Neural cell (in vitro differentiated cells): ENCODE measurements around the gene TBL1X. TPM values are rescaled to one million over a fixed set of nuclear protein-coding genes. Genes with fewer than 3 reads are reported as not detected.

Experiments
- H2AFZ ChIP-seq: fragments of 200-600, 300-800 bp; sonication (generic), shearing (Covaris generic); 2 replicates; pipeline ENCODE4 v1.6.0; 2014; ENCODE audit warnings: low read depth, mild to moderate bottlenecking, antibody characterized with exemption, low read length, moderate library complexity
- H3F3A ChIP-seq: fragments of 200-600 bp; shearing (Covaris generic); 2 replicates; pipeline ENCODE4 v1.6.1; 2016; ENCODE audit warnings: mild to moderate bottlenecking, moderate library complexity, mixed read lengths, antibody characterized with exemption, low read length; ENCODE audit not compliant: insufficient read depth, poor library complexity, severe bottlenecking
- H3K27ac ChIP-seq: fragments of 200-600, 300-800 bp; sonication (generic), shearing (Covaris generic); 2 replicates; pipeline ENCODE4 v1.5.1; 2014; ENCODE audit warnings: mild to moderate bottlenecking, low read length, moderate library complexity
- H3K27me3 ChIP-seq: fragments of 300-800, 200-600 bp; sonication (generic), shearing (Covaris generic); 2 replicates; pipeline ENCODE4 v1.6.0; 2014; ENCODE audit warnings: mild to moderate bottlenecking, low read depth, low read length, moderate library complexity; ENCODE audit not compliant: insufficient read depth
- H3K36me3 ChIP-seq: fragments of 300-800, 200-600 bp; sonication (generic), shearing (Covaris generic); 2 replicates; pipeline ENCODE4 v1.5.1; 2014; ENCODE audit warnings: mild to moderate bottlenecking, antibody characterized with exemption, low read length, moderate library complexity; ENCODE audit not compliant: insufficient read depth
- H3K4me2 ChIP-seq: fragments of 300-800, 200-600 bp; sonication (generic), shearing (Covaris generic); 2 replicates; pipeline ENCODE4 v1.6.0; 2014; ENCODE audit warnings: mild to moderate bottlenecking, low read length
- H3K4me3 ChIP-seq: fragments of 300-800, 200-600 bp; sonication (generic), shearing (Covaris generic); 2 replicates; pipeline ENCODE4 v1.5.1; 2014; ENCODE audit warnings: mild to moderate bottlenecking, low read length, moderate library complexity
- H3K79me2 ChIP-seq: fragments of 200-600 bp; shearing (Covaris generic); replicated peaks from 2 replicates; pipeline ENCODE4 v1.6.0; 2014; ENCODE audit warnings: mild to moderate bottlenecking, low read length, moderate library complexity; ENCODE audit not compliant: insufficient read depth
- H3K9ac ChIP-seq: fragments of 300-800, 200-600 bp; sonication (generic), shearing (Covaris generic); 2 replicates; pipeline ENCODE4 v1.6.1; 2016; ENCODE audit warnings: mild to moderate bottlenecking, low read length, mixed read lengths
- H3K9me2 ChIP-seq: fragments of 200-600 bp; shearing (Covaris generic); 2 replicates; pipeline ENCODE4 v1.6.1; 2016; ENCODE audit warnings: mild to moderate bottlenecking, low read length, mixed read lengths; ENCODE audit not compliant: insufficient read depth
- H3K9me3 ChIP-seq: fragments of 200-600, 300-800 bp; sonication (generic), shearing (Covaris generic); 2 replicates; pipeline ENCODE4 v1.6.1; 2016; ENCODE audit warnings: mild to moderate bottlenecking, mixed run types, low read length, moderate library complexity, mixed read lengths
- H4K20me1 ChIP-seq: fragments of 200-600 bp; shearing (Covaris generic); 2 replicates; pipeline ENCODE4 v1.6.1; 2016; ENCODE audit warnings: mild to moderate bottlenecking, mixed run types; ENCODE audit not compliant: insufficient read depth
- CTCF ChIP-seq: fragments of 450-650 bp; IDR thresholded peaks from 2 replicates; pipeline ENCODE4 v1.5.1; 2014; ENCODE audit warnings: antibody characterized with exemption, mild to moderate bottlenecking, moderate library complexity; ENCODE audit not compliant: poor library complexity, severe bottlenecking
- EP300 ChIP-seq: fragments of 450-650 bp; conservative IDR thresholded peaks from 2 replicates; pipeline ENCODE4 v1.6.1; 2014; ENCODE audit warnings: antibody characterized with exemption, mild to moderate bottlenecking, moderate library complexity; ENCODE audit not compliant: poor library complexity, severe bottlenecking
- EZH2 ChIP-seq: fragments of 200-600, 300-800 bp; shearing (Covaris generic), sonication (generic); IDR thresholded peaks from 2 replicates; pipeline ENCODE4 v1.6.1; 2014; ENCODE audit warnings: antibody characterized with exemption, low read length, borderline replicate concordance, mild to moderate bottlenecking; ENCODE audit not compliant: insufficient read depth, poor library complexity, severe bottlenecking
- MXI1 ChIP-seq: fragments of 450-650 bp; conservative IDR thresholded peaks from 2 replicates; pipeline ENCODE4 v1.6.1; 2014; ENCODE audit warnings: antibody characterized with exemption, mild to moderate bottlenecking; ENCODE audit not compliant: poor library complexity, severe bottlenecking
- POLR2AphosphoS5 ChIP-seq: IDR thresholded peaks from 2 replicates; pipeline ENCODE4 v1.6.1; 2012
- RAD21 ChIP-seq: fragments of 450-650 bp; conservative IDR thresholded peaks from 2 replicates; pipeline ENCODE4 v1.6.1; 2014; ENCODE audit warnings: antibody characterized with exemption, mild to moderate bottlenecking, moderate library complexity
- REST ChIP-seq: IDR thresholded peaks from 2 replicates; pipeline ENCODE4 v1.6.1; 2012; ENCODE audit warnings: borderline replicate concordance
- SMC3 ChIP-seq: fragments of 450-650 bp; conservative IDR thresholded peaks from 2 replicates; pipeline ENCODE4 v1.6.1; 2014; ENCODE audit warnings: antibody characterized with exemption, mild to moderate bottlenecking, moderate library complexity; ENCODE audit not compliant: poor library complexity
- TAF1 ChIP-seq: IDR thresholded peaks from 2 replicates; pipeline ENCODE4 v1.6.1; 2012; ENCODE audit warnings: low read depth
- polyA plus RNA-seq: library from polyadenylated mRNA; depleted of rRNA; stranded (reverse); fragments of >200 nt; gene quantifications from 2 replicates; pipeline ENCODE4 v1.2.3, GENCODE V29; 2014

The TBL1X gene
- polyA plus RNA-seq, 1 donor from 2014 or later, result 2.2 TPM

- Histone ChIP-seq H3K27me3 (no peaks in the 10 kb centered on the region), H3K4me2 (no peak overlapping the region), H3K36me3 (no peaks in the 10 kb centered on the region), H3F3A (no peaks in the 10 kb centered on the region), H3K27ac (no peak overlapping the region), H3K9ac (no peak overlapping the region), H4K20me1 (no peaks in the 10 kb centered on the region), H3K4me3 (no peak overlapping the region), H3K9me2 (no peaks in the 10 kb centered on the region), H2AFZ (no peak overlapping the region), H3K9me3 (no peaks in the 10 kb centered on the region), H3K79me2 (no peaks in the 10 kb centered on the region)
- TF ChIP-seq POLR2AphosphoS5 (no peak), MXI1 (no peak), CTCF (no peak), REST (no peak), EP300 (no peak), SMC3 (no peak), EZH2 (no peak), TAF1 (no peak), RAD21 (no peak)
Measured at GRCh38 chrX:9500584-9500983, 35.7 kb downstream of the TBL1X start.

GRCh38 chrX:9501362-9501761 lies 36.5 kb downstream of the TBL1X start:
- TF ChIP-seq MXI1 (no peak), POLR2AphosphoS5 (no peak), EZH2 (no peak), SMC3 (no peak), EP300 (no peak), REST (no peak), CTCF (no peak)
- Histone ChIP-seq H3K36me3 (no peaks in the 10 kb centered on the region), H3K27me3 (no peaks in the 10 kb centered on the region), H3K4me2 (no peak overlapping the region), H3K4me3 (no peak overlapping the region), H4K20me1 (no peaks in the 10 kb centered on the region), H3K9me3 (no peaks in the 10 kb centered on the region), H3F3A (no peaks in the 10 kb centered on the region), H3K9ac (no peak overlapping the region), H2AFZ (no peak overlapping the region), H3K27ac (no peak overlapping the region), H3K9me2 (no peaks in the 10 kb centered on the region), H3K79me2 (no peaks in the 10 kb centered on the region)
